NCI-H146 (cell line): Measurements from ENCODE around the gene BRSK1.

Experiments used
- DNase-seq: peaks from one replicate; lab custom pipeline; 2025; lab: John Stamatoyannopoulos, UW

Gene BRSK1

GRCh38 chr19:55253842-55254624 lies 29.8 kb upstream of the BRSK1 start:
- peak; percentile 97 for DNase-seq

- DNase-seq, result no peak
Measured at GRCh38 chr19:55254625-55254977, 29.2 kb upstream of the BRSK1 start.

GRCh38 chr19:55255618-55256423 lies 28.0 kb upstream of the BRSK1 start:
- DNase-seq, result no peak

GRCh38 chr19:55256562-55257460 lies 27.0 kb upstream of the BRSK1 start:
- no peak for DNase-seq

GRCh38 chr19:55257461-55258420 lies 26.1 kb upstream of the BRSK1 start:
- DNase-seq, result peak; percentile 30

- DNase-seq, result peak; percentile 46
Measured at GRCh38 chr19:55258476-55258827, 25.3 kb upstream of the BRSK1 start.

GRCh38 chr19:55258828-55259539 lies 24.8 kb upstream of the BRSK1 start, which contains the start of gene PPP6R1:
Gene PPP6R1, minus strand, starts transcription at chr19:55259017. Its CDS starts 11,914 bp downstream, at chr19:55247103.
- peak; percentile 99 for DNase-seq

- DNase-seq, result peak; percentile 54
Measured at GRCh38 chr19:55259540-55260210, 24.1 kb upstream of the BRSK1 start.

- no peak for DNase-seq
Measured at GRCh38 chr19:55261671-55262126, 22.1 kb upstream of the BRSK1 start.

- DNase-seq, result no peak
Measured at GRCh38 chr19:55262359-55262758, 21.4 kb upstream of the BRSK1 start.

GRCh38 chr19:55264531-55264930 lies 19.3 kb upstream of the BRSK1 start:
- DNase-seq, result no peak

GRCh38 chr19:55265173-55265572 lies 18.6 kb upstream of the BRSK1 start:
- DNase-seq, result no peak

- DNase-seq, result no peak
Measured at GRCh38 chr19:55265723-55266386, 17.9 kb upstream of the BRSK1 start.

- DNase-seq, result no peak
Measured at GRCh38 chr19:55266404-55266803, 17.4 kb upstream of the BRSK1 start.

- no peak for DNase-seq
Measured at GRCh38 chr19:55266840-55267239, 17.0 kb upstream of the BRSK1 start.

GRCh38 chr19:55269299-55269698 lies 14.5 kb upstream of the BRSK1 start:
- no peak for DNase-seq

- DNase-seq, result no peak
Measured at GRCh38 chr19:55270172-55270942, 13.4 kb upstream of the BRSK1 start.

- no peak for DNase-seq
Measured at GRCh38 chr19:55272142-55272541, 11.7 kb upstream of the BRSK1 start.
